ENCODE measurements around the gene PAPLN.

DNA sequence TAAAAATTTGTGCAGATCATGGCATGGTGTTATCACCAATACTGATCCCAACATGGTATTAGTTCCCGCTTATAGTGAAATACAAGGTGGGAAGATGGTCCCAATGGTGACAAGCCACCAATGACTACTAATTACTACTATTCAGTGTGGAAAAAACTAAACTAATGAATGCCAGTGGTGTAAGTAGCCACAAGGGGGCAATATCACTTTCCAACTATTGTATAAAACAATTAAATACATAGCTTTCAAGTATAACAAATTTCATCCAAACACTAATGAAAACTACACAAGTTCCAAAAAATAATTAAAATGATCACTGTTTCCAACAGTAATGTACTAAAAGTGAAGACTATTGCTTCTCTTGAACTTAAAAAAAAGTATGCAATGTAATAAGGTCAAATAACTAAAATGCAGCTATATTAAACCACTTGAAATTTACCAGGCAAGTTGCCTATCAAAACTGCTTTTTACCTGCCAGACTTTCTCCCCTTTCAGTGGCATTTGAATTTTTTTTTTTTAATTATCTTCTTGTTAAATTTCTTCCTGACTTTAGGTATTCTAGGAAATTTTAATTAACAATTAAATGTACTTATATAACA lies 58.0 kb downstream of the PAPLN start:
- TF ChIP-seq, protein P1, sequence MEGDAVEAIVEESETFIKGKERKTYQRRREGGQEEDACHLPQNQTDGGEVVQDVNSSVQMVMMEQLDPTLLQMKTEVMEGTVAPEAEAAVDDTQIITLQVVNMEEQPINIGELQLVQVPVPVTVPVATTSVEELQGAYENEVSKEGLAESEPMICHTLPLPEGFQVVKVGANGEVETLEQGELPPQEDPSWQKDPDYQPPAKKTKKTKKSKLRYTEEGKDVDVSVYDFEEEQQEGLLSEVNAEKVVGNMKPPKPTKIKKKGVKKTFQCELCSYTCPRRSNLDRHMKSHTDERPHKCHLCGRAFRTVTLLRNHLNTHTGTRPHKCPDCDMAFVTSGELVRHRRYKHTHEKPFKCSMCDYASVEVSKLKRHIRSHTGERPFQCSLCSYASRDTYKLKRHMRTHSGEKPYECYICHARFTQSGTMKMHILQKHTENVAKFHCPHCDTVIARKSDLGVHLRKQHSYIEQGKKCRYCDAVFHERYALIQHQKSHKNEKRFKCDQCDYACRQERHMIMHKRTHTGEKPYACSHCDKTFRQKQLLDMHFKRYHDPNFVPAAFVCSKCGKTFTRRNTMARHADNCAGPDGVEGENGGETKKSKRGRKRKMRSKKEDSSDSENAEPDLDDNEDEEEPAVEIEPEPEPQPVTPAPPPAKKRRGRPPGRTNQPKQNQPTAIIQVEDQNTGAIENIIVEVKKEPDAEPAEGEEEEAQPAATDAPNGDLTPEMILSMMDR (conservative IDR thresholded peaks at IDR 0.05; ENCODE audit: low read depth, low read length): peak; percentile 88
- no peak for TF ChIP-seq EZH2 (IDR thresholded peaks at IDR 0.05; ENCODE audit: borderline replicate concordance, low read depth, low read length, poor library complexity, severe bottlenecking)
